Kidney (tissue), 14 donors: ENCODE measurements around the gene TMEM119. TPM values are rescaled to one million over a fixed set of nuclear protein-coding genes. Genes with fewer than 3 reads are reported as not detected.

Experiments
- DNase-seq, 5 donors: peaks; one replicate each; pipeline ENCODE4 v3.0.0-alpha.2; 2013 to 2020
- FAIRE-seq: peaks from 2 replicates; lab custom pipeline; 2012; peaks lifted over from hg19 to GRCh38; lab: Jason Lieb, UNC
- H3K27ac ChIP-seq, 2 donors: one replicate each; pipeline ENCODE4 v1.7.0; 2013; ENCODE audit warnings: low read depth in 2 of 2, low read length in 2 of 2, inconsistent platforms in 1 of 2
- H3K27me3 ChIP-seq: one replicate; pipeline ENCODE4 v1.7.1; 2013; ENCODE audit warnings: low read length, inconsistent platforms; ENCODE audit not compliant: control insufficient read depth, insufficient read depth
- H3K36me3 ChIP-seq, 3 donors: one replicate each; pipeline versions ENCODE4 v1.7.0 to v1.7.1; 2013; ENCODE audit warnings: low read length in 3 of 3, control low read depth in 1 of 3, inconsistent platforms in 1 of 3; ENCODE audit not compliant: insufficient read depth in 3 of 3, control insufficient read depth in 2 of 3
- H3K4me1 ChIP-seq, 3 donors: one replicate each; pipeline versions ENCODE4 v1.7.0 to v1.7.1; 2013; ENCODE audit warnings: low read length in 3 of 3, inconsistent platforms in 1 of 3, low read depth in 1 of 3; ENCODE audit not compliant: control insufficient read depth in 2 of 3, insufficient read depth in 2 of 3
- H3K4me3 ChIP-seq, 3 donors: one replicate each; pipeline versions ENCODE4 v1.7.0 to v1.8.1; 2013; ENCODE audit warnings: low read length in 3 of 3, control low read depth in 1 of 3, inconsistent platforms in 1 of 3
- H3K9ac ChIP-seq, 3 donors: one replicate each; pipeline versions ENCODE4 v1.7.0 to v1.7.1; 2013; ENCODE audit warnings: low read length in 3 of 3, control low read depth in 1 of 3, inconsistent platforms in 1 of 3
- H3K9me3 ChIP-seq, 3 donors: one replicate each; pipeline versions ENCODE4 v1.7.0 to v1.7.1; 2013; ENCODE audit warnings: low read length in 3 of 3, control low read depth in 1 of 3, inconsistent platforms in 1 of 3; ENCODE audit not compliant: control insufficient read depth in 2 of 3, insufficient read depth in 1 of 3
- intact Hi-C: fragments of 100-400 bp; cut with DNase I; formaldehyde crosslinking; loops from one replicate; pipeline ENCODE4 v1.11.1; 2022
- polyA plus RNA-seq: library from polyadenylated mRNA; stranded (reverse); fragments of 350-450 nt; fragmentation: Illumina TruSeq; extraction: RNeasy Lipid Tissue Mini Kit (QIAGEN cat#74804); gene quantifications from one replicate; pipeline ENCODE4 v1.2.3, GENCODE V29; 2014; ENCODE audit warnings: low read depth, low replicate concordance; ENCODE audit not compliant: insufficient read depth
- total RNA-seq: library from RNA; stranded (reverse); fragmentation: NEBNext Ultra II Directional; extraction: Animal tissue kit (Norgen Biotek cat#: 25700); gene quantifications from one replicate; pipeline ENCODE4 v1.2.1, GENCODE V29; 2021
- TF ChIP-seq, protein P1 (sequence below): IDR thresholded peaks from 3 replicates; pipeline ENCODE4 v1.5.1; 2012; ENCODE audit warnings: mild to moderate bottlenecking, moderate library complexity, borderline replicate concordance; ENCODE audit not compliant: insufficient read depth; ENCODE audit errors: extremely low read depth
- donor health status: control.
- donor health status: control.
- donor health status: control.
- donor health status: control.
- donor health status: control.
- donor health status: DM: yes; HTN: yes; CAD: no.
- donor health status: Normal renal cell carcinoma (clear cell type).

The TMEM119 gene
- total and polyA plus RNA-seq, 2 donors from 2014 or later = 4.1 to 15.8 TPM

DNA sequence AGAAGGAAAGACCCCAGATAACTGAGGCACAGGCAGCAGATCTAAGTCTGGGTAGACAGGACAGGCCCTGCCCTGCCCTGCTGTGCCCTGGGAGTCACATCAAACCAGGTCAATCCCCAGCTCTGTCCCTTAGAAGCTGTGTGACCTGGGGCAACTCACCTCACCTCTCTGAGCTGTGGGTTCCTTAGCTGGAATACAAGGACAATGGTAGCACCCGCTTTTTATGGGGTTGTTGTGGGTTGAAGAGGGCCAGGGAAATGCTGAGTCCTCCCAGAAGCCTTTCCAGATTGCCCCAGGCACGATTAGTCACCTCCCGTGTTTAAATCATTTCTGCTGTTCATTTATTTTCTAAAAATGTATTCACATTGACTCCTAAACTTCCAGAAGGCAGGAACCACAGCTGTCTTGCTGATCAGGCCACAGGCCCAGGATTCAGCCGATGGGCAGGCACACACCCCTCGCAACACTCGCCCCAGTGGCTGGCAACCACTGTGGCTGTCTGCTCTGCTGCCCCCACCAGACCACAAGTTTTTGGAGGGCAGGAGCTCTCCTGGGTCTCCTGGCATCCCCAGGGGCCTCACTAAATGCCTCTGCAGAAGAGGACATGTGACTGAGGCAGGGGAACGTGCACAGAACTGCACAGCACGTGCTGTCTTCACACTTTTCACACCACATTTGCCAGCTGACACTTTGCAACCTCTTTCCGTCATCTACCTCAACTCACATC, 32.8 kb upstream of the TMEM119 start:
- H3K9me3 ChIP-seq = no peaks in the 10 kb centered on the region
- H3K27me3 ChIP-seq = no peaks in the 10 kb centered on the region
- H3K36me3 ChIP-seq = no peaks in the 10 kb centered on the region
- TF ChIP-seq, protein P1, sequence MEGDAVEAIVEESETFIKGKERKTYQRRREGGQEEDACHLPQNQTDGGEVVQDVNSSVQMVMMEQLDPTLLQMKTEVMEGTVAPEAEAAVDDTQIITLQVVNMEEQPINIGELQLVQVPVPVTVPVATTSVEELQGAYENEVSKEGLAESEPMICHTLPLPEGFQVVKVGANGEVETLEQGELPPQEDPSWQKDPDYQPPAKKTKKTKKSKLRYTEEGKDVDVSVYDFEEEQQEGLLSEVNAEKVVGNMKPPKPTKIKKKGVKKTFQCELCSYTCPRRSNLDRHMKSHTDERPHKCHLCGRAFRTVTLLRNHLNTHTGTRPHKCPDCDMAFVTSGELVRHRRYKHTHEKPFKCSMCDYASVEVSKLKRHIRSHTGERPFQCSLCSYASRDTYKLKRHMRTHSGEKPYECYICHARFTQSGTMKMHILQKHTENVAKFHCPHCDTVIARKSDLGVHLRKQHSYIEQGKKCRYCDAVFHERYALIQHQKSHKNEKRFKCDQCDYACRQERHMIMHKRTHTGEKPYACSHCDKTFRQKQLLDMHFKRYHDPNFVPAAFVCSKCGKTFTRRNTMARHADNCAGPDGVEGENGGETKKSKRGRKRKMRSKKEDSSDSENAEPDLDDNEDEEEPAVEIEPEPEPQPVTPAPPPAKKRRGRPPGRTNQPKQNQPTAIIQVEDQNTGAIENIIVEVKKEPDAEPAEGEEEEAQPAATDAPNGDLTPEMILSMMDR = no peak
- no peak overlapping the region for H3K9ac ChIP-seq
- H3K4me3 ChIP-seq = no peak overlapping the region
- DNase-seq (peak in 1 of 5 donors; percentile 32), FAIRE-seq (no peak)
- H3K4me1 ChIP-seq = peaks cover 0 to 8% (median 3%) of the 10 kb centered on the region in 3 donors
- intact Hi-C loops = no loop called here
- no peak overlapping the region for H3K27ac ChIP-seq

DNA sequence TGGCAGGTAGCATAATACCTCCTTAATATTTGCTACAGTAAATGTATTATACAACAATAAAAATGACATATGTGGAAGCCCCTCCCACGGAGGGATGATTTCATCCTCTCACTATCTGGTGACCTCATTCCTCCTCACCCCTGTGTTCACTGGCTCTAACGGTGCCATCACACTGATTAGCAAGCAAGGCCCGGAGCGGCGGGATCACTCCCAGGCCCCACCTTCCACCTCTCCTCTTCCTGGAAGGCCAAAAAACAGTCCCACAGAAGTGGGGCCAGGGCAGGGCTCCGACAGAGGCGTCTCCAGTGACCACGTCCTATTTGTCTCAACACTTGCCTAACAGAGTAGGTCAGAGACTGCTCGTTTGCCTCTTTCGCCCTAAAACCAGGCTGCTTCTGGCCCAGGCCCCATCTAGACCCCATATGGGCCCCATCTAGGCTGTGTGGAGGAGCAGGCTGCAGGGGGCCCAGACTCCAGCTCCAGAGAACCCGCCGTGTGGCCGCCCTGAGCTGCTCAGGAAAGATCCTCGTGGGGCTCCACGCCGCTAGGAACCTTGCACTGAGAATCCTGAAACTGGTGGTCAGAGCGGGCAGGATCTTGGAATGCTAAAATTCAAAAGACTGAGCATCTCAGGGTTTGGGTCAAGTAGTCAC, 32.1 kb upstream of the TMEM119 start:
- H3K27ac ChIP-seq = no peak overlapping the region
- peaks cover 0 to 8% (median 3%) of the 10 kb centered on the region in 3 donors for H3K4me1 ChIP-seq
- intact Hi-C loops = no loop called here
- no peaks in the 10 kb centered on the region for H3K9me3 ChIP-seq
- H3K4me3 ChIP-seq = no peak overlapping the region
- H3K9ac ChIP-seq = no peak overlapping the region
- no peak for FAIRE-seq
- peak in 1 of 5 donors; percentile 55 for DNase-seq
- no peaks in the 10 kb centered on the region for H3K27me3 ChIP-seq
- no peaks in the 10 kb centered on the region for H3K36me3 ChIP-seq
- TF ChIP-seq, protein P1 = no peak

DNA sequence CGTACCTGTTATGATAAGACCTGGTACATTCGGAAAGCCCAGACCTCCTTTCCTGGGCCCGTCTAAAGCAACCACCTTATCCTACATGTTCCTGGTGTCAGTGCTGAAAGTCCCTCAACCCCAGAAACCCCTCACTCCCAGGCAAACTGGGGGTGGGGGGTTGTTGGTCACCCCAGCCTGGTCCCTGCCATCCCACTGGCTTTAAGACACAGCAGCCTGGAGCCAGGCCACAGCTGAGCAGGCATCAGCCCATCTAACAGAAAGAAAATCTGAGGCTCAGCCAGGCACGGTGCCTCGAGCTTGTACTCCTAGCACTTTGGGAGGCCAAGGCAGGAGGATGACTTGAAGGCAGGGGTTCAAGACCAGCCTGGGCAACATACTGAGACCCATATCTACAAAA, 31.3 kb upstream of the TMEM119 start:
- no peak overlapping the region for H3K9ac ChIP-seq

More for the DNA sequence above, 31.3 kb upstream of the TMEM119 start:
- H3K4me1 ChIP-seq = peaks cover 0 to 8% (median 3%) of the 10 kb centered on the region in 3 donors
- intact Hi-C loops = no loop called here
- FAIRE-seq (no peak), DNase-seq (peak in 1 of 5 donors; percentile 34)
- H3K36me3 ChIP-seq = no peaks in the 10 kb centered on the region
- TF ChIP-seq, protein P1 = no peak
- no peaks in the 10 kb centered on the region for H3K27me3 ChIP-seq
- no peaks in the 10 kb centered on the region for H3K9me3 ChIP-seq
- H3K4me3 ChIP-seq = no peak overlapping the region
- peak overlapping the region in 1 of 2 donors; percentile 28 for H3K27ac ChIP-seq
